Measurements from ENCODE around the gene GBP4.

The GBP4 gene

GRCh38 chr1:89133747-89134146 lies 65.0 kb downstream of the GBP4 start (continued):
- TF ChIP-seq ZNF645 (tag by site-specific recombination; IDR thresholded peaks at IDR 0.05) (no peak), ZNF354C (tag by site-specific recombination; IDR thresholded peaks at IDR 0.05; ENCODE audit: borderline replicate concordance, low read depth) (no peak), ZNF623 (tag by site-specific recombination; IDR thresholded peaks at IDR 0.05) (no peak), ZNF596 (tag by site-specific recombination; IDR thresholded peaks at IDR 0.05) (no peak)
